ENCODE data around the gene REP15.
"Not testable (repeated sequence)": the region's sequence is repeated elsewhere in the genome, so short reads cannot be mapped to it uniquely, and the experiment has no call there.

Gene REP15, protein sequence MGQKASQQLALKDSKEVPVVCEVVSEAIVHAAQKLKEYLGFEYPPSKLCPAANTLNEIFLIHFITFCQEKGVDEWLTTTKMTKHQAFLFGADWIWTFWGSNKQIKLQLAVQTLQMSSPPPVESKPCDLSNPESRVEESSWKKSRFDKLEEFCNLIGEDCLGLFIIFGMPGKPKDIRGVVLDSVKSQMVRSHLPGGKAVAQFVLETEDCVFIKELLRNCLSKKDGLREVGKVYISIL

DNA sequence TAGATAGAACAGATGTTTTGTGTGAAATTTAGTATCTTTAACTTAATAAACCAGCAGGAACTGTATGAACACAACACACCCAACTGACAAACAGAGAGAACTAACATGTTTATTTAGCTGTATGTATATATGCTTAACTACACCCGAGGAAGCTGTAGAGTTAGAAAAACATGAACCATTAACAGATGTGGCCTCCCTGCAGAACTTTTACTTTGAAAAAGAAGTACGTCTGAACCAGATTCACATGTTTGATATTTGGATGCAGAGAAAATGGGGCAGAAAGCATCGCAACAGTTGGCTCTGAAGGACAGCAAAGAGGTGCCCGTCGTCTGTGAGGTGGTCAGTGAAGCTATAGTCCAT, at the start of gene REP15:
TSS of gene REP15 (plus strand) at position 155 of the 360 bp plus-strand sequence. CDS start at position 271, 116 bp downstream.
- no peak for DNase-seq (ENCODE audit: low read depth in 1 of 2, low spot score in 1 of 2)

DNA sequence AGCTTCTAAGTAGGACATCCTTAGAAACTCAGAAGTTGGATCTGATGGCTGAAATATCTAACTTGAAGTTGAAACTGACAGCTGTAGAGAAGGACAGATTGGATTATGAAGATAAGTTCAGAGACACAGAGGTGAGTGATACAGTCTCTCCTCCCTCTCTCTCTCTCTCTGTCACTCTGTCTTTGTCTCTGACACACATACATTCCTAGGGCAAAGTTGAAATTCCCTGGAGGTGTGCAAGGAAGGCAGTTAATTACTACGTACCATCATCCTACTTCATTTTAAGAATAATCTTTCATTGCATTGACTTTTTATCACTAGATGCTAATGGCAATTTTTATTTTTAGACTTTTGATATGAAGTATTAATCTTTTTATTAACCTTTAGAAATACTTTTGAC, 46.2 kb upstream of the REP15 start:
- no peak for DNase-seq (ENCODE audit: low read depth in 1 of 2, low spot score in 1 of 2)

DNA sequence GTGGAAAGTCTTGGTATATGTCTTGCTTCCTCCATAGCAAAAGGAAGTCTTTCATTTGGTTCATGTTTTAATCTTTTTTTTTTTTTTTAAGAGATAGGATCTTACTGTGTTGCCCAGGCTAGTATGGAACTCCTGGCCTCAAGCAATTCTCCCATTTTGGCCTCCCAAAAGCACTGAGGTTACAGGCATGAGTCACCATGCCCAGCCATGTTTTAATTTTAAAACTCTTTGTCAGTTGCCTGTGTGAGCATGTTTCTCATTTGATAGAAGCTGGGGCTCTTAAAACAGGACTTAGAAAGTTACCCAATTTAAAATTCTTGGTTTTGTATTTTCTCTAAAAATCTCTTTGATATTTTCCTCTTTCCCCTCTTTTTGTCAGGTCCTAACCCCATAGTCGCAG, 45.0 kb upstream of the REP15 start:
- no peak for DNase-seq (ENCODE audit: low read depth in 1 of 2, low spot score in 1 of 2)

DNA sequence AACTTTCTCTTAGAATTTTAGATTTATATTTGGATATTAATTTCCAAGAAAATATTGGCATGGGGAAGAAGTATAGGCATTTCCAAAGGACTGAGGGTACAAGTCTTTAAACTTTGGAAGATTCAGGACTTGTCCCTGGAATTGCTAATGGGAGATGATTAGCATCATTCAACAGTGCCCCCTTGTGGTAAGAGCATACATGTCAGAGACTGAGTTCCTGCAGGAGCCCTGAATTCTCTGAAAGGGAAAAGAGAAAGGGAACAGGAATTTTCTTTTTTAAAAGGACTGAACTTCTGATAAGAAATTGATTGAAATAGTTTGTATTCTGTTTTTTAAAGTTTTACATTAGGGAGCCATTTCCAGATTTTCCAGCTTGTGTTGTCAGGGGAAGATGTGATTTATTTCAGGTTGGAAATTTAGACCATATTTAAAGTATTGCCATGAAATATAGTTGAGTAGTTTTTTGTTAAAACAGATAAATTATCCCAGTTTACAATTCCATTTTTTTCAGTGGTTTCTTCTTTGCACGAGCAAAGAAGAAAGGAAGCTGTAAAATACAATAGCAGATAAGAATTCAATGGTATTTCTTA, 44.0 kb upstream of the REP15 start:
- no peak for DNase-seq (ENCODE audit: low read depth in 1 of 2, low spot score in 1 of 2)

DNA sequence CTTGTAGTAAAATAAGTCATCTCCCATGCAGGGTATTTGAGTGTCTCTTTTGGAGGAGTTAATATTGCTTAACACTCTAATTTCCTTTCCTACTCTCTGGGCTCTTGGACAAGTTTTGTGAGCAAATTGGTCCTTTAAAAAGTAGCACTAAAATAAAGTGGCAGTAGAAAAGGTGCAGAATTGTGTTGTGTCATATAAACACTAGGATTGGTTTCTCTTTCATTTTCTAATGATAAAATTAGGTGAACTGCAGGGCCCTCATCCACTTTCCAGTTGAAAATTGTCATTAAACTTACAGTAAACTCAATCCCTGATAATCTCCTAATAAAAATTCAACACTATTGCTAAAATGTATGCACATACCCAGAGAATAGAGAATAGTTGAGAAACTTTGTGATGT, 42.6 kb upstream of the REP15 start:
- no peak for DNase-seq (ENCODE audit: low read depth in 1 of 2, low spot score in 1 of 2)

DNA sequence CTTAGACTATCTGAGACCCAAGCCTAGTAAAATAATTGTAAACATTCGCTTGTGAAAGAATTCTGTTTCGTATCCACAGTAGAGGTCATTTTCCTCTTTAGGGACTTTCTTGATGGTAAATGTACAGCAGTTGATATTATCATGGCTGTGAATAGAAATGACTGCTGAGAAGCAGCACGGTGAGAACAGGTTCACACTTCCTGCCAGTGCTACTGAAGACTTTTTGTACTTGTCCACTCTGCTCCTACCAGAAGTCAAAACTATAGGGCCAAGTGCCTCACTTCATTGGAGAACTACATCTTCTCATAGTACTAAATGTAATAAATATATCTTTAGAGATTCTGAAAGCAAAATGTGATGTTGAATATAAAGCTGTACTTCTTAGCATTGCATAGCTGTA, 40.8 kb upstream of the REP15 start:
- not testable (repeated sequence) for DNase-seq (ENCODE audit: low read depth in 1 of 2, low spot score in 1 of 2)

DNA sequence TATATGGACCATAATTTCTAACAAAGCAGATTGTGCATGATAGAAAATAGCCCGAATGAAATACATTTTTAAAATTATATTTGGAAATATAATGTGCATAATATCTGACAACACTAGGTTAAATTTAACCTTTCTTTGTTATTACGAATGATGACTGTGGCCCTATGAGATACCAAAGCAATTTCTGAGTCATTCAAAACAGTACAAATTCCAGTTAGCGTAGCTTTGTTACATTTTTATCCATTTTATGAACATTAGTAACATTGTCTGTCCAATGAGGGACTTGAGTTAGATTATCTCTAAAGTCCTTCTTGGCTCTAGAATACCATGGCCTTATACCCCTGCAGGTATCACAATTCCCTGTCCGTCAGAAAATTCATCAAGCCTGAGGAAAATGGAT, 39.0 kb upstream of the REP15 start:
- no peak for DNase-seq (ENCODE audit: low read depth in 1 of 2, low spot score in 1 of 2)

DNA sequence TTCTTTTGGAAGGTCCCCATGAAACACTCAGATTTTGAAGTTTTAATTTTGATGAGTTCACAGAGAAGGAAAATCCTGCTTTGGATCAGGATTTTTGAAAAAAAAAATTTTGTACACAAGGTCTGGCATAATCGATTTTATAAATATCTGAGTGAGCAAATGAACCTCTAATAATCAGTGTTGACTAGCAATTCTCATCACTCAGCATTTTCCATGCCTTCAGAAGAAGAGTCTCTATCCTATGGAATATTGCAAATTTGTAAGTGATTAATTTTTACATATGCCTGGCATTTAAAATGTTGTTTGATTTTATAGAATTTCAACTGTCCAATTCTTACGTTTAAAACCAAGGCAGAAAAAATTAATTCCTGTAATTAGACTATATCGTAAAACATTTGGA, 30.5 kb upstream of the REP15 start:
- no peak for DNase-seq (ENCODE audit: low read depth in 1 of 2, low spot score in 1 of 2)

DNA sequence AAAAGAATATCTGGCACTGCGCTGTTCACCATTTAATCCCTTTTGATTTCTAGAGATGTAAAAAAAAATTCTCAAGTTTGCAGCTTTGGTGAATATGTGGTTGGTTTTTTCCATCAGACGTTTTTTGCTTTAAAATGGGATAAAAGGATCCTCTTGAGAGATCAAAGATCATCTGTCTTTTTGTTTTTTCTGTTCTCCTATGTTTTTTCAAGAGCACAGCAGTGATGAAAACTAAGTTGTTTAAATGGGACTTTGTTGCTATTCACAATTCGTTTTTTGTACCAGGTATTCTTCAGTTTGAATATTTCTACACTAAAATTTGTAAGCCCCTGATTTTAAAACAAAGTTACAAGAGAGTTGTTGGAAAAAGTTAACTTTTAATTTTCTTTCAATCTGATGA, 29.7 kb upstream of the REP15 start:
- no peak for DNase-seq (ENCODE audit: low read depth in 1 of 2, low spot score in 1 of 2)

DNA sequence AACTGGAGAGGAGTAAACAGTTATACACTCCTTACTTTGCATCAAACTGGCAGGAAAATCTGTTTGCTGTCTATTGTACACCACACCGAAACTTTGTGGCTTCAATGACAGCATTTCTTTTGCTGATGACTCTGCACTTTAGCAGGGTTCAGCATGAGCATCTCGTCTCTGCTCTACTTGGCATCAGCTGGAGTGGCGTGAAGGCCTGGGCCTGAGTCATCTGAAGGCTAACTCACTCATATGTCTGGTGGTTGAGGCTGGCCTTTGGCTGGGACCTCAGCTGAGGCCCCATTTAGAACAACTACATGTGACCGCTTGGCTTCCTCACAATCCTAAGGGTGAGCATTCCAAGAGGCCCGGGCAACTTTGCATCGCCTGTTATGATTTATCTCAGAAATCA, 28.7 kb upstream of the REP15 start:
- DNase-seq (ENCODE audit: low read depth in 1 of 2, low spot score in 1 of 2), result no peak

DNA sequence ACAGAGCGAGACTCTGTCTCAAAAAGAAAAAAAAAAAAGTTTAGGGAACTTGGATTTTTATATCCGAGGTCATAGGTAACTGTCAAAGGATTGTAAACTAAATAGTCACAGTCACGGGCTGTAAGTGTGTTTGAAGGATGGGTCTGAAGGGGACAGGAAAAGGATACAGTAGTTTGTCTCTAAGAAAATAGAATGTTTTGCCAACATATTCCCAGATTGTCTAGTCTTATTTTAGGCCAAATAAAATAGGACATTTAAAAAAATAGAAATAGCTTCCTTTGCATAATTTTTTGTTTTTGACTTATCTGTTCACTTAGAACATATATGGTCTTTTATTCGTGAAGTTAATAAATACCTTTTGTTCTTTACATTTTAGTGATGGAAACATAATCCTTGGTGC, 24.2 kb upstream of the REP15 start:
- no peak for DNase-seq (ENCODE audit: low read depth in 1 of 2, low spot score in 1 of 2)

DNA sequence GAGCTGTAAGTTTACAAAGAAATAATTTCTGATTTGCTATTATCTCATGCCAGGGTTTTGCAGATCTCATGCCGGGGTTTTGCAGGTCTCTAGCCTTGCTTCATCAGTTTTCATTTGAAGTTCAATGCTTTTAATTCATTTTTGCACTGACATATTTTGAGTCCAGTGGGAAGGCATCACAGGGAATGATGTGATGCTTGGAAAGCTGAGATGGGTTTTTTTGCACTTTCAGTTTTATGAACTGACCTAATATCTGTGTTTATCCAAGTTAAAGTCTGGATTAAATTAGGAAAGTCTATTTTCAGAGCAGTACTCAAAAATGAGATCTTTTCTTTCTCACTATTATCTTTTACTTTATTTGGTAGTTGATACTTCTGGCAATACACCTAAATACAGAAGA, 23.6 kb upstream of the REP15 start:
- DNase-seq (ENCODE audit: low read depth in 1 of 2, low spot score in 1 of 2), result no peak

DNA sequence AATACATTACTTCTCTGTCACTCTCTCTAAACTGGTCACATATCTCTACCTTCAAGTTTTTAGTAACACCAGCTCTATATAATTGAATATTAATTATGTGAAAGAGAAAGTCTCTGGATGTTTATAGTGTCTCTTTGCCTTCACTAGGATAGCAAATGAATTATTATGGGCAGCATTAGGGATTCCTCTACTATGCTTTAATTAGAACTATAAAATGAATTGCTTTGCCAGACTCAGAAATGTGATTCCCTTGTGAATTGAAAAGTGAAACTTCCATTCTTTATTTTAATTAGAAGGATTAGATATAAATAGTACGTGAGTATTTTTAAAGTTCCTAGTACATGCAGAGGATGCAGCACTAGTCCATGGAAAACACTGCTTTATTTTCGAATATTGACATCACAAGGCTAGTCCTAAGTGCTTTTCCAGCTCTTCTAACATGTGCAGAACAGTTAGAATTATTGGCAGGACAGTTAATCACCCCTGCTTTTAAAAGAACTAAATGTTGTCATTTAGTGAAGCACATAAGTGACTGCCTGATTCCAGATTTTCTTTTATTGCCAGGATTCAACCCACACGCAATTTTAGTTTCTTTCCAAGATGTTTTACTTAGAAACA, 23.0 kb upstream of the REP15 start:
- no peak for DNase-seq (ENCODE audit: low read depth in 1 of 2, low spot score in 1 of 2)

DNA sequence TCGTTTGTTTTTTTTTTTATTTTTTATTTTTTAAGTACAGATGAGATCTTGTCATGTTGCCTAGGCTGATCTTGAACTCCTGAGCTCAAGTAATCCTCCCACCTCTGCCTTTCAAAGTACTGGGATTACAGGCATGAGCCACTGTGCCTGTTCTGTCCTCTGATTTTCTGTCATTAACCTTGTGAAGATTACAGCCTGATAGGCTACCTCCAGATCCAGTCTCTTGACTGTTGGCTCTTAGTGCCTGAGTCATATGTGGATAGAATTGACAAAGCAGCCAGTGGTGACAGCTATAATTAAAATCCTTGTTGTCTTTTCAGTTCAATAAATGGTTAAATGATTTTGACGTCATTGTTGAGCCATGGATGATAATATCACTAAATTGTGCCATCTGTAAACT, 21.3 kb upstream of the REP15 start:
- DNase-seq (ENCODE audit: low read depth in 1 of 2, low spot score in 1 of 2), result no peak

DNA sequence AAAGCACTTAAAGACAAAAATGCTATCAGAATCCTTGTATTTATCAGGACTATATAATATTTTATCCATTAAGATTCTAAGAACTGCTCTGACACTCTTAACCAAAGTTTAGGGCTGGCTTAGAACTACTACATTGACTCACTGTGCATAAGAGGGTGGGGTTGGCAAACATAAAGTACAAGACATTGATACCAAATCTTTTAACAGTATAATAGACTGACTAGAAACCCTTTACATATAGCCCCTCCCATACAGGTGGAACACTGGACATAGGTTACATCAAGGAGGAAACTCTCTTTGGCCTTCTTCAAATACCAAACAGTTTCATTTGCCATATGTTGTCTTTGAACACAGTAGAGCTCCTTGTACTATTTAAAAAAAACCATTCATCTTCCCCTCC, 15.6 kb upstream of the REP15 start:
- DNase-seq (ENCODE audit: low read depth in 1 of 2, low spot score in 1 of 2), result no peak

DNA sequence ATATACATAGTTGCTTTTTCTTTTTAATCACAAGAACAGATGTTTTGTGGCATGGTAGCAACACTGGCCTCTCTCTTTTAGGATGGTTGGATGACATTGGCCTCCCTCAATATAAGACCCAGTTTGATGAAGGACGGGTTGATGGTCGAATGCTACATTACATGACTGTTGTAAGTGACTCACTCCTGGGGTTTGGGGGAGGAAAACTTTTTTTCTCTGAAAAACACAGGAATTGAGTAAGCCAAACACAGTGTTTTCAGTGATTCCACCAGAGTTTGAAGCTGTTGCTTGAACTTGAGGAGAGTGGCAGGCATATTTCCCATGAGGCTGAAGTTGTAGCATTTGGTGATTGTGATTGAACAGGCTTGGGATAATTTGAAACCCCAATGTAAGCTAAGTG, 13.7 kb upstream of the REP15 start:
- no peak for DNase-seq (ENCODE audit: low read depth in 1 of 2, low spot score in 1 of 2)

DNA sequence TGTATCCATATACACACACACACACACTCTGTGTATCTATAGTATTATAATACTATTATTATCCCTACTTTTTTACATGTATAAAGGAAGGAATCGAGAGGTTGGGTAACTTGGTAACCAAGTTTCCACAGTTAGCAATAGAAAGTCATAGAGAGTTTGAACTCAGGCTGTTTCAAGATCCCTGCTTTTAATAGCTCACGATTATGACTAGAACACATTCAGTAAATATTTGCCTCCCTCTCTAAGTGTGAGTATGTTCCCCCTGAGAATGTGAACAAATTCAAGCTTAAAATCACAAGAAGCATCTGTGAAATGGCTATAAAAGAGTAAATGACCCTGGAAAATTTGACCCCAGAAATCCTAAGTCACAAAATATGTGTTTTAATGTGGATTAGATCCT, 11.0 kb upstream of the REP15 start:
- no peak for DNase-seq (ENCODE audit: low read depth in 1 of 2, low spot score in 1 of 2)

DNA sequence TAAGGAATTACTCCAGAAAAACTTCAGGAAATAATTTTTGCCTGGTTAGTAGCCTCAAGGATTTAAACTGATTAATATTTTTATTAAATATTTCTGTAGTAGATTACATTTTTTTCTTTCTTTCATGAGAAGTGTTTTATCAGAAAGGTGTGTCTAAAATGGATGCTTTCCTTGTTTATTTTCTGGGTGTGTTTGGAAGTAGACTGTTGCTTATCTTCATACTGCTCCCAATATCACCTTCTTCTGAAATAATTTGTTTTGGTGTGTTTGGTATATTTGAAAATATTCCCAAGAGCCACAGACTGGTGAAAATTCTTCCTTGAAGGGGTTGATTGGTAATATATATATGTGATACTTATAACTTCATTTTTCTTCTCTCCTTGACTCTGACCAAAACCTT, 10.1 kb upstream of the REP15 start:
- DNase-seq (ENCODE audit: low read depth in 1 of 2, low spot score in 1 of 2), result no peak

DNA sequence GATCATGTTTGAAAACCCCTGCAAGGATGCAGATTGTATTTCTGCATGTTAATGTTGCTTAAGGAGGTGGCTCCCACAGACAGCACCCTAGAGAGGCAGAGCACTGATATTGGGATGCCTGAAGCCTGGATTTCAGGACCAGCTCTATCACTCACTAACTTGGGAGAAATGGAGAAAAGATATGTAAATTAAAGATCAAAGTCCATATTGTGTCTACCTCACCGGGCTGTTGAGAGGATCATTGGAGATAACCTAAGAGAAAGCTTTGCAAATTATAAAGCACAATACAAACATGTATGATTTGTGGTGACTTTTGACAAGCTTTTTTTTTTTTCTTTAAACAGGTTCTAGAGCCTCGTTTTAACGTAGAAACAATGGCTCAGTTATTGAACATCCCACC, 7.6 kb upstream of the REP15 start:
- no peak for DNase-seq (ENCODE audit: low read depth in 1 of 2, low spot score in 1 of 2)

DNA sequence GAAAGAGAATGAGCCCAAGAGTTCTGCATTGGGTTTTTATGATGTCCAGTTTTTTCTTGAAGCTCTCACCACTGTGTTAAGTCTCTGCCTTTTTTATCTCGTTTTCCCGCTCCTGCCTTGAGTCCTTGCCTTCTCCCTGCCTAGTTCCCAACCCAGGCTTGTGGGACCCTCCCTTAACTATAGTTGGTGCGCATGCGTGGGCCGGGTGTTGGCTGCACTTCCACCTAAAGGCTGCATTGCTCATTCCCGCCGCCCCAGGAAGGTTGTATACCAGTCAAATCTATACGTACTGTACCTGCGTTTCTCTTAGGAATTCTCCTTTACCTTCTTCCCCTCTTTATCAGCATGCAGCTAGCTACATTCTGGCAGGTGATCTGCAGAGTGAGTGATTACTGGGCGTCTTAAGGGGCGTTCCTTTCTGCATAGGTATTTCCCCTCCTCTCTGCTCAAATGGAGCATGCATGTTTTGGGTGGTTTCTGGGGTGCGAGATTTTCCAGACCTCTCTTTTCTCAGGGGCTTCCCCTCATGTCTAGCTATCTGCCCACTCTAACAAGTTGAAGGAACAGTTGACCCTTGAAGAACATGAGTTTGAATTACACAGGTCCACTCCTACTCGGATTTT, 6.6 kb upstream of the REP15 start:
- DNase-seq (ENCODE audit: low read depth in 1 of 2, low spot score in 1 of 2), result no peak

DNA sequence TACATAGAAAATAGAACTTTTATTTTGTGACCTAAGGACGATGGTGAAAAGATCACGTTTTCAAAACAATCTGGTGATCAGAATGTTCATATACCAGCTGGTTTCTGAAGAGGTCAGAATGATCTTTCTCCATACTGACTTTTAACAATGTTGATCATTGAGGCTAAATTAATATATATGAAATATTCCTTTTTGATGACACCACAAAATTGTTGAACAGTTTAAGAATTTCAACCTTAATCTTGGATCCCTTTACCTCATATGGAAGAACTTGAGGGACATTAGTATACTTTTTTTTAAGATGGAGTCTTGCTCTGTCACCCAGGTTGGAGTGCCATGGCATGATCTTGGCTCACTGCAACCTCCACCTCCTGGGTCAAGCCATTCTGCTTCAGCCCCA, 2.8 kb upstream of the REP15 start:
- no peak for DNase-seq (ENCODE audit: low read depth in 1 of 2, low spot score in 1 of 2)

DNA sequence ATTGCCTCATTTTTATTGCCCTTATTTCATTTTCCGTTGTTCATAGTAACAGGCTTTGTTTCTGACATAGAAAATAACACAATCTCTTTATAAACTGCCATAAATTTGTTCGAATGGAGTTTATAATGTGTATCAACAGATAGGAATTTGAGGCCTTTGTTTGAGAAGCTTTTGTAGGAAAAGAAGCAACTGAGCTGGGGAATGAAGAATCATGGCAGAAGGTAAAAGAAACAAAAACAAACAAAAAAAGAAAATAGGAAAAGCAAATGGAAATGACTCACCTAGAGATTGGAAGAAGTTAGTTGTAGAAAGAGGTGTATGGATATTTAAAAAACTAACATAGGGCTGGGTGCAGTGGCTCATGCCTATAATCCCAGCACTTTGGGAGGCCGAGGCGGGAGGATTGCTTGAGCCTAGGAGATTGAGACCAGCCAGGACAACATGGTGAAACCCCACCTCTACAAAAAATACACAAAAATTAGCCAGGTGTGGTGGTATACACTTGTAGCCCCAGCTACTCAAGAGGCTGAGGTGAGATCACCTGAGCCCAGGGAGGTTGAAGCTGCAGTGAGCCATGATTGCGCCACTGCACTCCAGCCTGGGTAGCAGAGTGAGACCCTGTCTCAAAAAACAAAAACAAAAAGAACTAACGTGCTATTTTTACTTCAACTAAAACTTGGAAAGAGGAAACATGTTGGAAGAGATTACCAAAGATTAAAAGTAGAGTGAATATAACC, 523 bp upstream of the REP15 start:
- DNase-seq (ENCODE audit: low read depth in 1 of 2, low spot score in 1 of 2), result no peak
